ENCODE data around the gene L1CAM.

L1CAM gene

DNA sequence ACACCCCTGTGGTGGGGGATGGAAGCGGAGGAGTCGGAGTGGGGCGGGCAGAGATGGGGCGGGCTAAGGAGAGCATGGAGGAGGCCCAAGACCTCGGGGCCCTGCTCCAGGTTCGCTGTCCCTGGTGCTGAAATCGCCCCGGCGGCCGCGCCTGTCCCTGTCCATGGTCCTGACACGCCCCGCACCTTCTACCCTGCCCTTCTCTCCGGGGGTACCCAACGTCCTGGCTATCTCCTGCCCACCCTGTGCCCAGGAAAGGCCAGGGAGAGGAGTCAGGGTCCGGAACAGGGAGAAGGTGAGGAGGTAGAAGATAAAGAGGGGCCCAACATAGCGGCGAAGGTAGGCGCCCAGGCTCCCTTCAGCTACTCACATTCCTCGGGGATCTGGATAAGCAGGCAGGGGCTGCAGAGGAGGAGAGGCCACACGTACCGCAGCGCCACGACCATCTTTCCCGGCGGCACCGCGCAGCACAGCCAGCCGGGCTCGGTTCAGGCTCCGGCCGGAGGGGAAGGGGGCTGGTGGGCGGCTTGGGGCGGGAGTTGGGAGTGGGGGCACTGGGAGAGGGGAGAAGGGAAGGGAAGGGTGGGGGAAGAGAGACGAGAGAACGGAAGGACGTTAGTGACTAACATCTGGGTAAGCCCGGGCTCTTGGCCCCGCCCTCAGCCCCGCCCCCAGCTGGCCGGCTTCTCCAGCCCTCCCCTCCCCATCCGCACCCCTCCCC lies 10.4 kb downstream of the L1CAM start:
- DNase-seq (ENCODE audit: extremely low read depth, low read depth): no peak
- TF ChIP-seq CTCF (IDR thresholded peaks at IDR 0.05; ENCODE audit: low read depth, low read length): no peak

- DNase-seq (ENCODE audit: extremely low read depth, low read depth): no peak
- no peak for TF ChIP-seq CTCF (IDR thresholded peaks at IDR 0.05; ENCODE audit: low read depth, low read length)
Observed at GRCh38 chrX:153874366-153875125, 11.4 kb downstream of the L1CAM start.

- DNase-seq (ENCODE audit: extremely low read depth, low read depth): no peak
- no peak for TF ChIP-seq CTCF (IDR thresholded peaks at IDR 0.05; ENCODE audit: low read depth, low read length)
Observed at GRCh38 chrX:153874085-153874365, 11.9 kb downstream of the L1CAM start.

DNA sequence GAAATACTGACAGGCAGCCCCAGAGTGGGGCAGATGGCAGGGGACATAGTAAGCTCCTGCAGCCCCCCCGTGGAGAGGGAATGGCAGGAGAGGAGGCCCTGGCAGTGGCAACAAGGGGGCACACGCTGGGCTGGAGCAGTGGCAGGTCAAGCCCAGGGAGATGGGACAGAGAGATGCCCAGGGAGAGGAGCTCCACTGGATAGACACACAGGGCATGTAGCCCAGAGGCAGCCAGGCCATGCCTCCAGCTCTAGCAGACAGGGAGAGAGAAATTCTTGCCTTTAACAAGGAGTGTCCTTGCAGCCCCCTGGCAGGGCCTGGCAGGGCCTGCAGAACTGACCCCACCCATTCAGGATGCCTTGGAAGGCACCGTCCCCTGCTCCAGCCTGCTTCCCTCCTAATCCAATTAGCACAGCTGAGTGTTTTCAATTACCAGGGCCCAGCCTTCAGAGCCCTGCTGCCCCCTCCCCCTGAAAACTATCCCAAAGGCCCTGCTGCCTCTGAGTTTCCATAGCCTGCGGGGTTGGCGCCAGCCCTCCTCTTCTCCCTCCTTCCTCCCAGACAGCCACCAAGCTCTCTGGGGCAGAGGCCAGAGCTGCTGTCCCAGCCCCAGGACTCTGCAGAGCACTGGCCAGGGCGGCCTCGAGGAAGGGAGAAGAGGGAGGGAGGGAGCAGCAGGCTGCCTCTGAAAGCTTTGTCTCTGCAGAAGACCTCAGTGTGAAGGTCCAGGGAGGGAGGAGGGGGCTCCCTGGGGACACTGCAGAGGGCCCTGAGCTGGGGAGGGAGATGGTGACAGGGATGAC lies 12.5 kb downstream of the L1CAM start:
- no peak for DNase-seq (ENCODE audit: extremely low read depth, low read depth)
- no peak for TF ChIP-seq CTCF (IDR thresholded peaks at IDR 0.05; ENCODE audit: low read depth, low read length)

DNA sequence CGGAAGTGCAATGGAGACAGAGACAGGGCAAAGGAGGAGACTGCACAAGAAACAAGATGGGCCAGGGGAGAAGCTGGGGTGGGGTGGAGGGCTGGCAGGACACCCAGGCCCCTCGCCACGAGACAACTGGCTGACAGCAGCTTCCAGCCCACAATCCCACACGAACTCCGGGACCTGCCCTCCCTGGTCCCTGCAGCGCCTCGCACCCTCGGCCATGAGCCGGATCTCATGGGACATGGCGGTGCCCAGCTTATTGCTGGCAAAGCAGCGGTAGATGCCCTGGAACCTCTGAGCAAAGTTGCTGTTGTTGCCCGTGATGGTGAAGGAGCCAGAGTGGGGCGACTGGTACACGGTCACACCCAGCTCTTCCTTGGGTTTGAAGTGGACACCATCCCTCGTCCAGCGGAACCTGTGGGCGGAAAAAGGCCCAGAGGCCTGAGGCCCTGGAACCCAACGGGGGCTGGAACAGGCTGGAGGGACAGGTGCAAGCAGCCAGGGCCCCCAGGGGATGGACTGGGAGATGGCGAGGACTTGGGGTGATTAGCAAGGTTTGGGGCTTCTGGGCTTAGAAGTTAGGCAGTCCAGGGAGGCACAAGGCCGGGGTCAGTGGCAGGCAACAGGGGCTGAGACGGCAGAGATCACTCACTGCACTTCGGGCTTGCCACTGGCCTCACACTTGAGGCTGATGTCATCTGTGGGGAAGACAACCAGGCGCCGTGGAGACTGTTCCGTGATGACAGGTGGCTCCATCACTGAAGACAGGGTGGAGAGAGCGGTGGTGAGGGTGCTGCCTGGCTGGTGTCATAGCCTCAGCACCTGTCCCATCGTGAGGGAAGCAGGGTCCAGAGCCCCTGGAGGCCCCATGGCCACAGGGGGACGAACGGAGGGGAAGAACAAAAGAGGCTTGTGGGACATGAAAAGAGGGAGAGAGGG lies 13.8 kb downstream of the L1CAM start:
- no peak for TF ChIP-seq CTCF (IDR thresholded peaks at IDR 0.05; ENCODE audit: low read depth, low read length)
- DNase-seq (ENCODE audit: extremely low read depth, low read depth): no peak

DNA sequence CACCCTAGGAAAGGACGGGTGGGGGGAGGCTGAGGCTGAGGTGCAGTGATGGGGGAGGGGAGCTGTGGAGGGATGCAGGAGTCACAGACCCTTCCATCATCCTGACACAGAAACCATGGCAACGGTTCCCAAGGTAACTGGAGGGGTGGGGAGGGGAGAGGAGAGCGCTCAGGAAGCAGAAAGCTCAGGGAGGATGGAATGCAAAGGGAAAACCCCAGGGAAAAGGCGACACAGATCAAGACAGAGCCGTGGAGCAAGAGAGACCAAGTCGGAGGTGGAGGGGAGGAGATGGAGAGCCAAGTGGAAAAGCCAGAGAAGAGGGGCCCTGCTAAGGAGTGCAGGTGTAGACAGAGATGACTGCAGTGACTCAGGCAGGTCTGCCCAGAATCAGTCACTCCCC lies 14.5 kb downstream of the L1CAM start:
- TF ChIP-seq CTCF (IDR thresholded peaks at IDR 0.05; ENCODE audit: low read depth, low read length): no peak
- DNase-seq (ENCODE audit: extremely low read depth, low read depth): no peak

Data from AG09319 (cell line).